HepG2 (cell line): ENCODE measurements around the gene TRIM25. TPM values are rescaled to one million over a fixed set of nuclear protein-coding genes. Genes with fewer than 3 reads are reported as not detected.

Experiments used
- ATAC-seq: fragments of 200-7000 bp; cut with Tn5 transposase; 3 replicates; pipeline ENCODE4 v1.9.1; 2020; ENCODE audit warnings: mild to moderate bottlenecking, moderate library complexity
- BruUV-seq: library from RNA; stranded (reverse); fragments of 400-500 nt; replicated peaks from 2 replicates; lab custom pipeline; 2021; lab: Mats Ljungman, UMichigan
- CTCF ChIA-PET: fragments of 300-600 bp; formaldehyde crosslinking; extraction: SDS; loops from one replicate; lab custom pipeline; 2021; ENCODE audit warnings: low total read pairs, inconsistent platforms, low intra/inter-chr PET ratio; lab: Yijun Ruan, JAX
- POLR2A ChIA-PET: fragments of 350-600 bp; sonication (Branson Sonifier 250); formaldehyde crosslinking; loops from one replicate; lab custom pipeline; 2020; ENCODE audit warnings: antibody characterized with exemption, inconsistent platforms; lab: Yijun Ruan, JAX
- DNase-seq: peaks from one replicate; pipeline ENCODE4 v3.0.0-alpha.2; 2015; ENCODE audit warnings: low spot score
- FAIRE-seq: peaks from 3 replicates; lab custom pipeline; 2011; peaks lifted over from hg19 to GRCh38; lab: Jason Lieb, UNC
- H2AFZ ChIP-seq: one replicate; pipeline ENCODE4 v1.6.1; 2011; ENCODE audit warnings: low read length, inconsistent platforms
- H3K27ac ChIP-seq: fragments of 300-600 bp; 3 replicates; pipeline ENCODE4 v1.8.0; 2011; ENCODE audit warnings: mixed run types, mild to moderate bottlenecking, mixed read lengths, low read length, inconsistent platforms; ENCODE audit not compliant: insufficient read depth; ENCODE audit errors: extremely low read length
- H3K27me3 ChIP-seq, 2 experiments: fragments of 200-600 bp in 1 of 2; 2 replicates in 1 of 2; 3 replicates in 1 of 2; pipeline versions ENCODE4 v1.6.0 to v1.8.0; 2011; ENCODE audit warnings: low read length in 2 of 2, mild to moderate bottlenecking in 2 of 2, moderate library complexity in 2 of 2, inconsistent platforms in 1 of 2; ENCODE audit not compliant: insufficient read depth in 2 of 2, control insufficient read depth in 1 of 2
- H3K36me3 ChIP-seq, 2 experiments: fragments of 200-600 bp in 1 of 2; replicated peaks in 1 of 2; 2 replicates in 1 of 2; 3 replicates in 1 of 2; pipeline versions ENCODE4 v1.5.1 to v1.8.0; 2011; ENCODE audit warnings: low read length in 2 of 2, inconsistent platforms in 1 of 2; ENCODE audit not compliant: insufficient read depth in 2 of 2, control insufficient read depth in 1 of 2
- H3K4me1 ChIP-seq: 2 replicates; pipeline ENCODE4 v1.5.1; 2012; ENCODE audit warnings: low read length, inconsistent platforms; ENCODE audit not compliant: insufficient read depth
- H3K4me2 ChIP-seq: 2 replicates; pipeline ENCODE4 v1.6.0; 2011; ENCODE audit warnings: low read depth, low read length, inconsistent platforms
- H3K4me3 ChIP-seq, 3 experiments: fragments of 200-600 bp in 1 of 3; sonication (generic), shearing (Covaris generic) in 1 of 3; replicated peaks in 1 of 3; 2 replicates each; pipeline ENCODE4 v1.5.1; 2011 to 2016; ENCODE audit warnings: low read length in 3 of 3, inconsistent platforms in 2 of 3, low read depth in 2 of 3, mild to moderate bottlenecking in 2 of 3, control low read depth in 1 of 3, mixed read lengths in 1 of 3; ENCODE audit not compliant: insufficient read depth in 1 of 3
- H3K79me2 ChIP-seq: one replicate; pipeline ENCODE4 v1.6.1; 2011; ENCODE audit warnings: low read length, inconsistent platforms; ENCODE audit not compliant: insufficient read depth
- H3K9ac ChIP-seq: 2 replicates; pipeline ENCODE4 v1.6.0; 2011; ENCODE audit warnings: mild to moderate bottlenecking, low read depth, low read length, inconsistent platforms; ENCODE audit not compliant: insufficient read depth
- H3K9me3 ChIP-seq: 2 replicates; pipeline ENCODE4 v1.5.1; 2012; ENCODE audit warnings: mild to moderate bottlenecking, low read length
- H4K20me1 ChIP-seq: 2 replicates; pipeline ENCODE4 v1.6.0; 2011; ENCODE audit warnings: inconsistent platforms, mild to moderate bottlenecking, low read length, moderate library complexity; ENCODE audit not compliant: insufficient read depth
- NFIC ChIP-seq: IDR thresholded peaks from 2 replicates; pipeline ENCODE4 v1.6.1; 2012; ENCODE audit warnings: mild to moderate bottlenecking, low read length, inconsistent platforms
- PHF20 ChIP-seq: sonication (generic); formaldehyde crosslinking; IDR thresholded peaks from 2 replicates; pipeline ENCODE4 v1.5.0; 2020; ENCODE audit warnings: mild to moderate bottlenecking, missing genetic modification reagents
- PLRG1 ChIP-seq: fragments of 450-650 bp; conservative IDR thresholded peaks from 2 replicates; pipeline ENCODE4 v1.6.1; 2016
- RARG ChIP-seq: sonication (generic); formaldehyde crosslinking; IDR thresholded peaks from 2 replicates; pipeline ENCODE4 v1.4.0; 2020; ENCODE audit warnings: low read depth, mild to moderate bottlenecking, missing genetic modification reagents
- SMAD9 ChIP-seq: sonication (generic); formaldehyde crosslinking; IDR thresholded peaks from 2 replicates; pipeline ENCODE4 v1.5.1; 2020; ENCODE audit warnings: mild to moderate bottlenecking, missing genetic modification reagents
- SNAPC4 ChIP-seq: sonication (generic); formaldehyde crosslinking; IDR thresholded peaks from 2 replicates; pipeline ENCODE4 v1.4.0; 2020; ENCODE audit warnings: mild to moderate bottlenecking, missing genetic modification reagents
- SP140L ChIP-seq: sonication (generic); formaldehyde crosslinking; IDR thresholded peaks from 2 replicates; pipeline ENCODE4 v1.4.0; 2020; ENCODE audit warnings: missing genetic modification reagents, borderline replicate concordance
- ZMAT5 ChIP-seq: sonication (generic); formaldehyde crosslinking; IDR thresholded peaks from 2 replicates; pipeline ENCODE4 v1.5.0; 2020; ENCODE audit warnings: mild to moderate bottlenecking, low read depth, missing genetic modification reagents, borderline replicate concordance
- ZNF501 ChIP-seq: sonication (generic); formaldehyde crosslinking; IDR thresholded peaks from 2 replicates; pipeline ENCODE4 v1.5.1; 2020; ENCODE audit warnings: mild to moderate bottlenecking, moderate library complexity, missing genetic modification reagents
- ZNF512 ChIP-seq: sonication (generic); formaldehyde crosslinking; IDR thresholded peaks from 2 replicates; pipeline ENCODE4 v1.4.0; 2020; ENCODE audit warnings: mild to moderate bottlenecking, missing genetic modification reagents
- ZNF724P ChIP-seq: sonication (generic); formaldehyde crosslinking; IDR thresholded peaks from 2 replicates; pipeline ENCODE4 v1.8.0; 2022; ENCODE audit warnings: missing genetic modification reagents, borderline replicate concordance
- ZNF770 ChIP-seq: sonication (generic); formaldehyde crosslinking; IDR thresholded peaks from 2 replicates; pipeline ENCODE4 v1.5.0; 2020; ENCODE audit warnings: mild to moderate bottlenecking, missing genetic modification reagents
- ZNF879 ChIP-seq: sonication (generic); formaldehyde crosslinking; IDR thresholded peaks from 2 replicates; pipeline ENCODE4 v1.8.1; 2023; ENCODE audit warnings: missing genetic modification reagents
- WGBS: methylation state at CpG from one replicate; pipeline ENCODE4 v1.1.6; 2017; ENCODE audit warnings: low lambda C conversion rate; 5-methylcytosine and 5-hydroxymethylcytosine counted together
- in situ Hi-C: cut with HindIII; loops from 2 replicates; pipeline ENCODE4 v1.10.0; 2017; ENCODE audit warnings: low pct_unique_long_range_greater_than_20kb; ENCODE audit not compliant: extremely low pct_ligation_motif_present
- intact Hi-C: fragments of 100-400 bp; cut with micrococcal nuclease; formaldehyde crosslinking; loops from one replicate; pipeline ENCODE4 v1.10.0; 2022; ENCODE audit not compliant: unreplicated experiment
- polyA plus RNA-seq, 8 experiments: library from polyadenylated mRNA; depleted of rRNA in 3 of 8; stranded (reverse) in 7 of 8; unstranded in 1 of 8; fragments of >200 nt; fragmentation: Illumina TruSeq in 4 of 8; extraction: Trizol in 4 of 8; gene quantifications; 2 replicates each; pipeline versions ENCODE4 v1.2.1 to v1.2.3, GENCODE V29; 2011 to 2016; ENCODE audit warnings: low read depth in 4 of 8, missing spikeins in 1 of 8, mixed read lengths in 1 of 8; ENCODE audit not compliant: insufficient read depth in 1 of 8
- total RNA-seq, 5 experiments: library from RNA; depleted of rRNA; stranded (reverse); fragments of >200 nt; fragmentation: Illumina TruSeq; extraction: Trizol; gene quantifications; 2 replicates each; pipeline ENCODE4 v1.2.3, GENCODE V29; 2016; ENCODE audit warnings: low read depth in 1 of 5

The TRIM25 gene
- total and polyA plus RNA-seq, 2 of the 13 experiments (the other 11 are each of a cell fraction or from before 2014, with no cell fraction given): 30.8 to 42.2 TPM

GRCh38 chr17:56914581-56915273, 878 bp upstream of the TRIM25 start (continued):
- TF ChIP-seq SNAPC4 (0 out of 2 replicates have a peak, but pooled peaks have one; percentile 6), ZNF879 (CRISPR knock-in tag) (no peak), PLRG1 (no peak)

- ChIA-PET POLR2A (interaction anchor here (0.6 to 2.7 kb wide), 34 partner anchors 8 to 1718 kb away, joined by 3 to 28 read pairs (median 4); partner anchors contain the start of genes AKAP1, C17orf67, COIL and DGKE), CTCF (no interaction called here)
- no CpG with 5 or more reads among the region's 44 CpGs for WGBS
- Histone ChIP-seq H3K36me3 (peaks cover 4 to 8% of the 10 kb centered on the region in 2 experiments), H3K4me1 (peaks cover 52% of the 10 kb centered on the region), H3K9me3 (no peaks in the 10 kb centered on the region), H3K79me2 (peaks cover 49% of the 10 kb centered on the region), H3K4me2 (peak overlapping the region; percentile 94), H3K27me3 (no peaks in the 10 kb centered on the region; a peak in 1 of 5 replicates), H3K27ac (peak overlapping the region; percentile 85), H3K4me3 (peak overlapping the region; percentile 96 to 98 (median 98)), H3K9ac (peak overlapping the region; percentile 88), H4K20me1 (peaks cover 19% of the 10 kb centered on the region), H2AFZ (no peak overlapping the region)
- DNase-seq (no peak), FAIRE-seq (no peak), ATAC-seq (peak; percentile 71)
- BruUV-seq: TSS peak; percentile 52
- intact Hi-C loops (no loop called here), in situ Hi-C loops (no loop called here)
- TF ChIP-seq ZMAT5 (no peak), ZNF770 (peak; percentile 7; the same call in 1 of the 2 replicates), PHF20 (no peak), ZNF724P (CRISPR knock-in tag) (no peak), NFIC (no peak), ZNF512 (CRISPR knock-in tag) (peak; percentile 81; the same call in 1 of the 2 replicates), SMAD9 (CRISPR knock-in tag) (no peak), ZNF501 (CRISPR knock-in tag) (peak; percentile 90), RARG (CRISPR knock-in tag) (no peak), SP140L (CRISPR knock-in tag) (no peak)
Measured at GRCh38 chr17:56913353-56913866, 439 bp downstream of the TRIM25 start.
